ENCODE measurements around the gene NPAS3.

The NPAS3 gene

GRCh38 chr14:33350366-33350990 is 411.8 kb downstream of the NPAS3 start:
- no peaks in the 10 kb centered on the region for H3K4me1 Mint-ChIP-seq
- peaks cover 5 to 14% of the 10 kb centered on the region in 2 donors for H3K9me3 Mint-ChIP-seq
- DNase-seq = no peak
- ATAC-seq = no peak
- H3K27ac Mint-ChIP-seq = no peak overlapping the region
- no peaks in the 10 kb centered on the region for H3K27me3 Mint-ChIP-seq
- no peak overlapping the region for H3K4me3 Mint-ChIP-seq

GRCh38 chr14:33352821-33353220 is 414.1 kb downstream of the NPAS3 start:
- Mint-ChIP-seq H3K9me3 (peaks cover 10 to 20% of the 10 kb centered on the region in 2 donors), H3K4me3 (no peak overlapping the region), H3K4me1 (no peaks in the 10 kb centered on the region), H3K27ac (no peak overlapping the region), H3K27me3 (no peaks in the 10 kb centered on the region)
- no peak for DNase-seq
- ATAC-seq = no peak

- Mint-ChIP-seq H3K27me3 (no peaks in the 10 kb centered on the region), H3K4me1 (no peaks in the 10 kb centered on the region), H3K27ac (no peak overlapping the region), H3K4me3 (no peak overlapping the region), H3K9me3 (peaks cover 10 to 20% of the 10 kb centered on the region in 2 donors)
- ATAC-seq = no peak
- DNase-seq = no peak
Observed at GRCh38 chr14:33356181-33356580, 417.5 kb downstream of the NPAS3 start.

- Mint-ChIP-seq H3K4me1 (no peaks in the 10 kb centered on the region), H3K9me3 (peaks cover 10 to 20% of the 10 kb centered on the region in 2 donors), H3K27me3 (no peaks in the 10 kb centered on the region), H3K4me3 (no peak overlapping the region), H3K27ac (no peak overlapping the region)
- ATAC-seq (no peak), DNase-seq (no peak)
Observed at GRCh38 chr14:33357225-33358010, 418.7 kb downstream of the NPAS3 start.

- Mint-ChIP-seq H3K27me3 (no peaks in the 10 kb centered on the region), H3K9me3 (peaks cover 10 to 17% of the 10 kb centered on the region in 2 donors), H3K27ac (no peak overlapping the region), H3K4me3 (no peak overlapping the region), H3K4me1 (no peaks in the 10 kb centered on the region)
- DNase-seq (no peak), ATAC-seq (no peak)
Observed at GRCh38 chr14:33359288-33359881, 420.7 kb downstream of the NPAS3 start.

GRCh38 chr14:33362934-33363333 is 424.3 kb downstream of the NPAS3 start:
- ATAC-seq (no peak), DNase-seq (no peak)
- H3K4me1 Mint-ChIP-seq = no peaks in the 10 kb centered on the region
- H3K27me3 Mint-ChIP-seq = no peaks in the 10 kb centered on the region
- no peak overlapping the region for H3K4me3 Mint-ChIP-seq
- H3K27ac Mint-ChIP-seq = no peak overlapping the region
- no peaks in the 10 kb centered on the region for H3K9me3 Mint-ChIP-seq

- no peak overlapping the region for H3K27ac Mint-ChIP-seq
- no peaks in the 10 kb centered on the region for H3K4me1 Mint-ChIP-seq
- ATAC-seq = no peak
- no peak for DNase-seq
- no peaks in the 10 kb centered on the region for H3K9me3 Mint-ChIP-seq
- H3K4me3 Mint-ChIP-seq = no peak overlapping the region
- no peaks in the 10 kb centered on the region for H3K27me3 Mint-ChIP-seq
Observed at GRCh38 chr14:33363682-33364081, 425.0 kb downstream of the NPAS3 start.

- no peaks in the 10 kb centered on the region for H3K9me3 Mint-ChIP-seq
- H3K27me3 Mint-ChIP-seq = no peaks in the 10 kb centered on the region
- no peak overlapping the region for H3K27ac Mint-ChIP-seq
- H3K4me3 Mint-ChIP-seq = no peak overlapping the region
- no peaks in the 10 kb centered on the region for H3K4me1 Mint-ChIP-seq
- DNase-seq (no peak), ATAC-seq (no peak)
Observed at GRCh38 chr14:33364466-33364865, 425.8 kb downstream of the NPAS3 start.

- H3K9me3 Mint-ChIP-seq = no peaks in the 10 kb centered on the region
- DNase-seq = no peak
- no peak overlapping the region for H3K4me3 Mint-ChIP-seq
- ATAC-seq = no peak
- H3K4me1 Mint-ChIP-seq = no peaks in the 10 kb centered on the region
- no peak overlapping the region for H3K27ac Mint-ChIP-seq
- no peaks in the 10 kb centered on the region for H3K27me3 Mint-ChIP-seq
Observed at GRCh38 chr14:33369041-33369440, 430.4 kb downstream of the NPAS3 start.

GRCh38 chr14:33369972-33370371 is 431.3 kb downstream of the NPAS3 start:
- no peak overlapping the region for H3K4me3 Mint-ChIP-seq
- H3K4me1 Mint-ChIP-seq = no peaks in the 10 kb centered on the region
- H3K27ac Mint-ChIP-seq = no peak overlapping the region
- no peaks in the 10 kb centered on the region for H3K9me3 Mint-ChIP-seq
- H3K27me3 Mint-ChIP-seq = no peaks in the 10 kb centered on the region
- ATAC-seq (no peak), DNase-seq (no peak)

GRCh38 chr14:33370426-33370825 is 431.7 kb downstream of the NPAS3 start:
- DNase-seq (no peak), ATAC-seq (no peak)
- Mint-ChIP-seq H3K9me3 (no peaks in the 10 kb centered on the region), H3K4me3 (no peak overlapping the region), H3K27ac (no peak overlapping the region), H3K4me1 (no peaks in the 10 kb centered on the region), H3K27me3 (no peaks in the 10 kb centered on the region)

GRCh38 chr14:33375196-33375595 is 436.5 kb downstream of the NPAS3 start:
- no peak for DNase-seq
- Mint-ChIP-seq H3K27ac (no peak overlapping the region), H3K4me3 (no peak overlapping the region), H3K4me1 (no peaks in the 10 kb centered on the region), H3K27me3 (peaks cover 8% of the 10 kb centered on the region), H3K9me3 (peaks cover 5 to 6% of the 10 kb centered on the region in 2 donors)
- ATAC-seq = no peak

GRCh38 chr14:33375786-33376185 is 437.1 kb downstream of the NPAS3 start:
- no peaks in the 10 kb centered on the region for H3K4me1 Mint-ChIP-seq
- no peak for DNase-seq
- no peak overlapping the region for H3K4me3 Mint-ChIP-seq
- H3K9me3 Mint-ChIP-seq = peaks cover 5 to 6% of the 10 kb centered on the region in 2 donors
- H3K27me3 Mint-ChIP-seq = peaks cover 8% of the 10 kb centered on the region
- no peak overlapping the region for H3K27ac Mint-ChIP-seq
- ATAC-seq = no peak

GRCh38 chr14:33376510-33376909 is 437.8 kb downstream of the NPAS3 start:
- no peak overlapping the region for H3K4me3 Mint-ChIP-seq

GRCh38 chr14:33377596-33378390 is 439.1 kb downstream of the NPAS3 start:
- H3K4me1 Mint-ChIP-seq = no peaks in the 10 kb centered on the region
- no peak for ATAC-seq

More at GRCh38 chr14:33376510-33376909, 437.8 kb downstream of the NPAS3 start:
- Mint-ChIP-seq H3K27me3 (peaks cover 8% of the 10 kb centered on the region), H3K9me3 (peaks cover 5 to 6% of the 10 kb centered on the region in 2 donors), H3K4me1 (no peaks in the 10 kb centered on the region), H3K27ac (no peak overlapping the region)
- ATAC-seq = no peak
- DNase-seq = no peak

More at GRCh38 chr14:33377596-33378390, 439.1 kb downstream of the NPAS3 start:
- H3K27me3 Mint-ChIP-seq = peaks cover 8% of the 10 kb centered on the region
- H3K27ac Mint-ChIP-seq = no peak overlapping the region
- H3K9me3 Mint-ChIP-seq = peaks cover 5 to 6% of the 10 kb centered on the region in 2 donors
- H3K4me3 Mint-ChIP-seq = no peak overlapping the region
- no peak for DNase-seq
